RWPE1 (cell line): ENCODE measurements around the gene TRABD2A.
A peak's percentile ranks its signal among the peaks of the same experiment; 100 is the strongest.
"Not testable (repeated sequence)": the region's sequence is repeated elsewhere in the genome, so short reads cannot be mapped to it uniquely, and the experiment has no call there.

Source experiments
- CTCF ChIA-PET: fragments of 350-600 bp; sonication (Branson Sonifier 250); formaldehyde crosslinking; extraction: SDS; loops from one replicate; lab custom pipeline; 2021; lab: Yijun Ruan, JAX
- POLR2A ChIA-PET: fragments of 400-600 bp; formaldehyde crosslinking; extraction: SDS; loops from one replicate; lab custom pipeline; 2020; ENCODE audit warnings: antibody characterized with exemption; ENCODE audit not compliant: low non-redundant PET; lab: Yijun Ruan, JAX
- DNase-seq: peaks from one replicate; pipeline ENCODE4 v3.0.0; 2012; ENCODE audit warnings: low spot score
- H3K27ac ChIP-seq: fragments of 450-650 bp; 2 replicates; pipeline ENCODE4 v1.5.1; 2017
- TF ChIP-seq, protein P1 (sequence below): fragments of 450-650 bp; conservative IDR thresholded peaks from 2 replicates; pipeline ENCODE4 v1.5.1; 2017; ENCODE audit warnings: low read depth, mild to moderate bottlenecking

TRABD2A gene

DNA sequence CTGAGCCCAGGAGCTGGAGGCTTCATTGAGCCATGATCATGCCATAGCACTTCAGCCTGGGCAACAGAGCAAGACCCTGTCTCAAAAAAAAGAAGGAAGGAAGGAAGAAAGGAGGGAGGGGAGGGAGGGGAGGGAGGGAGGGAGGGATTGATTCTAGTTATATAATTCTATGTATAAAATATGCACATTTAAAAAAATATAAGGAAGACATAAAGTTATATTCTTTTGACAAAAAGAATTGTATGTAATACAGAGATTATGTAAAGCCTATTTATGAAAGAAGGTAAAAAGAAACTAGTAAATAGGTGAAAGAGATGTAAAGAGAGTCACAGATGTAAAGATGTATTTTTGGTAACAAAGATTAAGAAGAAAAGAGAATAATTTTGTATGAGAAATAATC, 42.1 kb upstream of the TRABD2A start:
- CTCF ChIA-PET = no interaction called here
- POLR2A ChIA-PET = no interaction called here

DNA sequence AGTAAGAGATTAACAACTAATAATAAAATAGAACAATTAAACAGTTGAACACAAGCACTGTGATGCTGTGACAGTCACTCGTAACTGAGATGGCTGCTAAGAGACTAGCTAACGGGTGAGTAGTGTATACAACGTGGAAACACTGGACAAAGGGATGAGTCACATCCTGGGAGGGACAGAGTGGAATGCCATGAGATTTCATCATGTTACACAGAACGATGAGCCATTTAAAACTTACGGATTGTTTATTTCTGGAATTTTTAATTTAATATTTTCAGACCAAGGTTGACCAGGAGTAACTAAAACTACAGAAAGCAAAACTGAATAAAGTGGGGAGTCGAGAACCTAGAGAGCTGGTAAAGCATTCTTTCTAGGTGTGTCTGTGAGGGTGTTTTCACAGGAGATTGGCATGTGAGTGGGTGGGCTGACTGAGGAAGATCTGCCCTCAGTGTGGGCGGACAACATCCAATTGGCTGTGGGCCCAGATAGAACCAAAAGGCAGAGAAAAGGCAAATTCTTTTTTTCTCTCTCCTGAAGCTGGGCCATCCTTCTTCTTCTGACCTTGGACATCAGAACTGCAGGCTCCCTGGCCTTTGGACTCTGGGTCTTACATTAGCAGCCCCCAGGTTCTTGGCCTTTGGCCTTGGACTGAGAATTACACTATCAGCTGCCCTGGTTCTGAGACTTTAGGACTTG, 39.1 kb upstream of the TRABD2A start:
- ChIA-PET POLR2A (interaction anchor here (0.6 to 1.7 kb wide), 2 partner anchors 13 to 29 kb away, joined by 11 to 15 read pairs; no protein-coding TSS in a partner anchor), CTCF (interaction anchor here (1.8 kb wide), 1 partner anchor 31 kb away, joined by 4 read pairs; no protein-coding TSS in a partner anchor)
- peak; percentile 80 for DNase-seq
- TF ChIP-seq, protein P1, sequence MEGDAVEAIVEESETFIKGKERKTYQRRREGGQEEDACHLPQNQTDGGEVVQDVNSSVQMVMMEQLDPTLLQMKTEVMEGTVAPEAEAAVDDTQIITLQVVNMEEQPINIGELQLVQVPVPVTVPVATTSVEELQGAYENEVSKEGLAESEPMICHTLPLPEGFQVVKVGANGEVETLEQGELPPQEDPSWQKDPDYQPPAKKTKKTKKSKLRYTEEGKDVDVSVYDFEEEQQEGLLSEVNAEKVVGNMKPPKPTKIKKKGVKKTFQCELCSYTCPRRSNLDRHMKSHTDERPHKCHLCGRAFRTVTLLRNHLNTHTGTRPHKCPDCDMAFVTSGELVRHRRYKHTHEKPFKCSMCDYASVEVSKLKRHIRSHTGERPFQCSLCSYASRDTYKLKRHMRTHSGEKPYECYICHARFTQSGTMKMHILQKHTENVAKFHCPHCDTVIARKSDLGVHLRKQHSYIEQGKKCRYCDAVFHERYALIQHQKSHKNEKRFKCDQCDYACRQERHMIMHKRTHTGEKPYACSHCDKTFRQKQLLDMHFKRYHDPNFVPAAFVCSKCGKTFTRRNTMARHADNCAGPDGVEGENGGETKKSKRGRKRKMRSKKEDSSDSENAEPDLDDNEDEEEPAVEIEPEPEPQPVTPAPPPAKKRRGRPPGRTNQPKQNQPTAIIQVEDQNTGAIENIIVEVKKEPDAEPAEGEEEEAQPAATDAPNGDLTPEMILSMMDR = no peak
- peak overlapping the region; percentile 98 for H3K27ac ChIP-seq

More for the DNA sequence above, 42.1 kb upstream of the TRABD2A start:
- DNase-seq = no peak
- peak overlapping the region; percentile 57; the same call in 1 of the 2 replicates for H3K27ac ChIP-seq
- TF ChIP-seq, protein P1 = no peak

DNA sequence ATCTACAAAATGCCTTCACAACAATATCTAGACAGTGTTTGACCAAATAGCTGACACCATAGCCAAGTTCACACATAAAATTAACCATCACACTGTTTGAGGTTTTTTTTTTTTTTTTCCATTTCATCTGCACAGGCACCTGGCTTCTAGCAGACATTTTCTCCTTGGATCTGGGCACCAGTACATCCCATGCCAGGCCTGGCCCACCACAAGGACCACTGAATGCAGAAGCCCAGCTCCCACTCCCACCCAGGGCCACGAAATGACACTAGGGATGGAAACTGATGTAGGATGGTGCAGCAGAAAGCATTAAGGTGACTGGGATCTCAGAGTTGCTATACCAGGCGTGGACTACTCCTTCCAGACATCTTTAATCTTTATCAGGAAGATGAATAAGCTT, 37.5 kb upstream of the TRABD2A start:
- CTCF ChIA-PET = interaction anchor here (0.6 kb wide), 1 partner anchor 12 kb away, joined by 4 read pairs; no protein-coding TSS in a partner anchor
- DNase-seq = no peak
- POLR2A ChIA-PET = interaction anchor here (0.9 kb wide), 1 partner anchor 11 kb away, joined by 3 read pairs; no protein-coding TSS in a partner anchor
- TF ChIP-seq, protein P1 = no peak
- peak overlapping the region; percentile 98 for H3K27ac ChIP-seq

DNA sequence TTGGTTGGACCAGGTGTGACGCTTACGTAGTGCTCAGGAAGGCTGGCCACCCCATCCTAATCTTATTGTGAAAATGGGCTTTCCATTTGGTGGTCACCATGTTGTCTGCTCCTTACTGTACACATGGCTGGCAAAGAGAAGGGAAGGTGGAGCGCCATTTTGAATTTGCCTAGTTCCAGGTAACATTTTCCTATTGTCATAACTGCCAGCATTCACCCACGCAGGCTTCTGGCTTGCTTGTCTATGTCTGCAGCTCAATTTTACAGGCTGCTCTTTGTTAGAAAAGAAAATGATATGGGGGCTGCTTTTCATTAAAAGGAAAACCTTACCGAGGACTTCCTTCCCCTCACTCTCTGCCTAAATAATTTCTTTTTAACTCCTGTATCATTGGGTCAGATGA, 36.9 kb upstream of the TRABD2A start:
- ChIA-PET CTCF (interaction anchor here (1.2 kb wide), 1 partner anchor 8 kb away, joined by 8 read pairs; no protein-coding TSS in a partner anchor), POLR2A (interaction anchor here (0.9 kb wide), 1 partner anchor 11 kb away, joined by 3 read pairs; no protein-coding TSS in a partner anchor)
- H3K27ac ChIP-seq, DNase-seq: not testable (repeated sequence)

DNA sequence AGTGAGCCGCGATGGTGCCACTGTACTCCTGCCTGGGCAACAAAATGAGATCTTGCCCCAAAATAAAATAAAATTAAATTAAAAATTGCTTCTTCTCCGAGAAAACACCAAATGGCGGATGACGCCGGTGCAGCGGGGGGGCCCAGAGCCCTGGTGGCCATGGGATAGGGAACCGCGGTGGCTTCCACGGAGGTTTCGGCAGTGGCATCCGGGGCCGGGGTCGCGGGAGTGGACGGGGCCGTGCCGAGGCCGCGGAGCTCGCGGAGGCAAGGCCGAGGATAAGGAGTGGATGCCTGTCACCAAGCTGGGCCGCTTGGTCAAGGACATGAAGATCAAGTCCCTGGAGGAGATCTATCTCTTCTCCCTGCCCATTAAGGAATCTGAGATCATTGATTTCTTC, 34.8 kb upstream of the TRABD2A start:
- POLR2A ChIA-PET, H3K27ac ChIP-seq, DNase-seq: not testable (repeated sequence)
- CTCF ChIA-PET = interaction anchor here (0.6 kb wide), 1 partner anchor 33 kb away, joined by 3 read pairs; no protein-coding TSS in a partner anchor

DNA sequence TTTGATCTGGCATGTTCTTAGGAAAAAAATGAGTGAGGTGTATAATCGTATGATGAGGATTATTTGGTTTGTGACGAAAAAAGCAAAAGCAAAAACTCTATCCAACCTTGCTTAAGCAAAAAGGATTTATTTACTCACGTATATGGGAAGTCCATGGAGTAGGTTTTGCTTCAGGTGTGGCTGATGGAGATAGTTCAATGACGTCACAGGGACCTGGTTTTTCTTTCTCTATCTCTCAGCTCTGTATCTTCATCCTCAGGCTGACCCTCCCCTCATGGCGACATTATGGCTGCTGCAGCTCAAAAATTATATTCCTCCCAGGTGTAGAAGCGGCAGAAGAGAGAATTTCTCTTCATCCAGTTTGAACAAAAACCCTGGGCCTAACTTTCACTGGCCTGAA, 33.5 kb upstream of the TRABD2A start:
- TF ChIP-seq, protein P1 = no peak
- CTCF ChIA-PET = no interaction called here
- H3K27ac ChIP-seq = no peak overlapping the region
- POLR2A ChIA-PET = no interaction called here
- no peak for DNase-seq

DNA sequence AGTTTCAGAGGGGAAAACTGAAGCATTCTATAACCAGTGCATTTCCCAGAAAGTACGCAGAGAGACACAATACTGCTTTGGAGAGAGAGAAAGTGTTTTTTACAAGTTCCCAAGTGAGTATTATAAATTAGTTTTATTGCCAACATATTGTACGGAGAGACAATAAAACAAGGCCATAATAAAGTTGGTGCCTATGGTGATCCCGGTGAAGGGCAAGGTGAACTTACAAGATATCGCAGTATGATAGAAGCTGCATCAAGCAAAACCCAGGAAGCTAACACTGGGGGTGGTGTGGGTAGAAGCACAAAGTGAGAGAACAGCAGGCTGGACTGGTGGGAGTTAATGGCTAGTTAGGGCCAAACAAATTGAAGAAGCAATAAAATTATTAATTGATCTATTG, 32.1 kb upstream of the TRABD2A start:
- H3K27ac ChIP-seq = no peak overlapping the region
- TF ChIP-seq, protein P1 = no peak
- CTCF ChIA-PET = no interaction called here

More for the DNA sequence above, 32.1 kb upstream of the TRABD2A start:
- POLR2A ChIA-PET = no interaction called here
- no peak for DNase-seq
